ENCODE data around the gene SERINC1. TPM values are rescaled to one million over a fixed set of nuclear protein-coding genes. Genes with fewer than 3 reads are reported as not detected.

SERINC1 gene
- total RNA-seq, 3 donors from 2014 or later, result 198 to 375 (median 242) TPM

DNA sequence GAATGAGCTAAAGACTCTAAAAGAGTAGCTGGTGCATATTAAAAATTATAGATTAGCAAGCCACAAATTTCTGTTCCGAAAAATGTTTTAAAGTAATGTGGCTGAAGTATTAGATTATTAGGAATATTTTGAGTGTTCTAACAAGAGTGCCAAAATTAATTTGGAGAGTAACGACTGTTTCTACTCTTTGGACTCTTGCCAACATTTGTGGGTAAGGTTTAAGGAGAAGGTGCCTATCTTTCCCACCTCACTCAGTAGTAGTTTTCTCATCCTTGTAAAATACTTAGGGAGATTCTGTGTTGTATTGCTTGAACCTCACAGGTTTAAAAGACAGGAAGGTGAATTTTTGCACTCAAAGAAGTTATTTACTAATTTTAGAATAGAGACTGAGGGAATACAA, 67.2 kb downstream of the SERINC1 start:
- intact Hi-C loops (cut with DNase I; ENCODE audit: low total_unique reads), result no loop called here
- Histone ChIP-seq H3K27ac (no peak overlapping the region), H3K27me3 (no peaks in the 10 kb centered on the region), H3K4me3 (no peak overlapping the region), H3K36me3 (no peaks in the 10 kb centered on the region), H3K4me1 (no peaks in the 10 kb centered on the region), H3K9me3 (no peaks in the 10 kb centered on the region)
- no peak for DNase-seq (ENCODE audit: low spot score in 2 of 2)
- TF ChIP-seq POLR2AphosphoS5 (IDR thresholded peaks at IDR 0.05) (no peak), CTCF (IDR thresholded peaks at IDR 0.05) (no peak), POLR2A (IDR thresholded peaks at IDR 0.05) (no peak)

- no peak for DNase-seq (ENCODE audit: low spot score in 2 of 2)
- Histone ChIP-seq H3K9me3 (no peaks in the 10 kb centered on the region), H3K27me3 (no peaks in the 10 kb centered on the region), H3K27ac (no peak overlapping the region), H3K4me1 (no peaks in the 10 kb centered on the region), H3K4me3 (peak overlapping the region in 2 of 3 donors; percentile 90 to 94), H3K36me3 (no peaks in the 10 kb centered on the region)
- intact Hi-C loops (cut with DNase I; ENCODE audit: low total_unique reads), result no loop called here
- TF ChIP-seq POLR2A (IDR thresholded peaks at IDR 0.05), result no peak
- TF ChIP-seq CTCF (IDR thresholded peaks at IDR 0.05), result no peak
- TF ChIP-seq POLR2AphosphoS5 (IDR thresholded peaks at IDR 0.05), result no peak
Measured at GRCh38 chr6:122401104-122401503, 70.5 kb downstream of the SERINC1 start.

GRCh38 chr6:122400462-122401089, 71.0 kb downstream of the SERINC1 start:
- Histone ChIP-seq H3K27ac (no peak overlapping the region), H3K27me3 (no peaks in the 10 kb centered on the region), H3K9me3 (no peaks in the 10 kb centered on the region), H3K36me3 (no peaks in the 10 kb centered on the region), H3K4me3 (peak overlapping the region; percentile 78 to 94 (median 90)), H3K4me1 (no peaks in the 10 kb centered on the region)
- intact Hi-C loops (cut with DNase I; ENCODE audit: low total_unique reads), result no loop called here
- DNase-seq (ENCODE audit: low spot score in 2 of 2), result no peak
- TF ChIP-seq CTCF (IDR thresholded peaks at IDR 0.05) (no peak), POLR2A (IDR thresholded peaks at IDR 0.05) (no peak), POLR2AphosphoS5 (IDR thresholded peaks at IDR 0.05) (no peak)

DNA sequence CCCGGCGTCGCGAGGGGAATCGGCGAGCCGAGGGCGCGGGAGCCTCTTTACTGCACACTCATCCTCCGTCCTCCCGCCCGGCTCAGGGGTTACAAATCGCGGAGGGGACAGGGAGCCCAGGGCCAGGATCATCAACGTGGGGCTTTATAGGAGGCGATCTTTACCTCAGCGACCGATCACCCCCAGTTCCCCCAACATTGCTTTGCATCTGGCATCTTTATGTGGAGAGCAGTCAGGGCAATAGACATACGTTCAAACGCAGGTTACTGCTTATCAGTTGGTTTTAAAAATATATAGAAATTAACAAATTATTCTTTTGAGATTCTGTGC, 71.5 kb downstream of the SERINC1 start:
- peak overlapping the region; percentile 90 to 93 for H3K27ac ChIP-seq
- H3K4me3 ChIP-seq, result peak overlapping the region; percentile 78 to 94 (median 90)
- intact Hi-C loops (cut with DNase I; ENCODE audit: low total_unique reads), result no loop called here
- DNase-seq (ENCODE audit: low spot score in 2 of 2), result no peak
- no peaks in the 10 kb centered on the region for H3K9me3 ChIP-seq
- no peaks in the 10 kb centered on the region for H3K36me3 ChIP-seq
- TF ChIP-seq CTCF (IDR thresholded peaks at IDR 0.05) (no peak), POLR2AphosphoS5 (IDR thresholded peaks at IDR 0.05) (no peak), POLR2A (IDR thresholded peaks at IDR 0.05) (no peak)
- H3K4me1 ChIP-seq, result no peaks in the 10 kb centered on the region
- H3K27me3 ChIP-seq, result no peaks in the 10 kb centered on the region

- peak within 1 kb of the TSS; percentile 78 to 94 (median 90) for H3K4me3 ChIP-seq
- intact Hi-C loops (cut with DNase I; ENCODE audit: low total_unique reads), result no loop called here
- no peaks in the 10 kb centered on the region for H3K9me3 ChIP-seq
- H3K4me1 ChIP-seq, result no peaks in the 10 kb centered on the region
- H3K27me3 ChIP-seq, result no peaks in the 10 kb centered on the region
- TF ChIP-seq POLR2AphosphoS5 (IDR thresholded peaks at IDR 0.05), result peak in 2 of 3 donors; percentile 8 to 36
- TF ChIP-seq POLR2A (IDR thresholded peaks at IDR 0.05), result no peak
- DNase-seq (ENCODE audit: low spot score in 2 of 2), result peak; percentile 94 to 97
- H3K36me3 ChIP-seq, result no peaks in the 10 kb centered on the region
- H3K27ac ChIP-seq, result peak within 1 kb of the TSS; percentile 90 to 93
Measured at GRCh38 chr6:122399348-122400120, 72.1 kb downstream of the SERINC1 start, which contains the start of gene HSF2. Gene HSF2 (plus strand): TSS chr6:122399652. CDS start chr6:122399738, 86 bp downstream.

Measured in breast epithelium (tissue), 4 donors.